DOHH2 (cell line): Measurements from ENCODE around the gene INO80.

ENCODE experiments used
- CTCF ChIP-seq: fragments of 200-600 bp; sonication (generic); IDR thresholded peaks from one replicate; pipeline ENCODE4 v1.5.1; 2014; ENCODE audit warnings: antibody characterized with exemption, mild to moderate bottlenecking, low read depth, low read length; ENCODE audit not compliant: poor library complexity, severe bottlenecking
- EZH2phosphoT487 ChIP-seq: fragments of 200-600 bp; sonication (generic); IDR thresholded peaks from 2 replicates; pipeline ENCODE4 v1.6.1; 2017; ENCODE audit warnings: borderline replicate concordance, mild to moderate bottlenecking, antibody characterized with exemption, low read length, moderate library complexity, mixed read lengths

GRCh38 chr15:41116962-41117252 lies 827 bp upstream of the INO80 start:
- no peak for TF ChIP-seq CTCF
- TF ChIP-seq EZH2phosphoT487: no peak
